ENCODE measurements around the gene TMEM179B. TPM values are rescaled to one million over a fixed set of nuclear protein-coding genes. Genes with fewer than 3 reads are reported as not detected.
"Not testable (repeated sequence)": the region's sequence is repeated elsewhere in the genome, so short reads cannot be mapped to it uniquely, and the experiment has no call there.

The TMEM179B gene
- total RNA-seq, 1 donor from 2014 or later = 102 TPM

DNA sequence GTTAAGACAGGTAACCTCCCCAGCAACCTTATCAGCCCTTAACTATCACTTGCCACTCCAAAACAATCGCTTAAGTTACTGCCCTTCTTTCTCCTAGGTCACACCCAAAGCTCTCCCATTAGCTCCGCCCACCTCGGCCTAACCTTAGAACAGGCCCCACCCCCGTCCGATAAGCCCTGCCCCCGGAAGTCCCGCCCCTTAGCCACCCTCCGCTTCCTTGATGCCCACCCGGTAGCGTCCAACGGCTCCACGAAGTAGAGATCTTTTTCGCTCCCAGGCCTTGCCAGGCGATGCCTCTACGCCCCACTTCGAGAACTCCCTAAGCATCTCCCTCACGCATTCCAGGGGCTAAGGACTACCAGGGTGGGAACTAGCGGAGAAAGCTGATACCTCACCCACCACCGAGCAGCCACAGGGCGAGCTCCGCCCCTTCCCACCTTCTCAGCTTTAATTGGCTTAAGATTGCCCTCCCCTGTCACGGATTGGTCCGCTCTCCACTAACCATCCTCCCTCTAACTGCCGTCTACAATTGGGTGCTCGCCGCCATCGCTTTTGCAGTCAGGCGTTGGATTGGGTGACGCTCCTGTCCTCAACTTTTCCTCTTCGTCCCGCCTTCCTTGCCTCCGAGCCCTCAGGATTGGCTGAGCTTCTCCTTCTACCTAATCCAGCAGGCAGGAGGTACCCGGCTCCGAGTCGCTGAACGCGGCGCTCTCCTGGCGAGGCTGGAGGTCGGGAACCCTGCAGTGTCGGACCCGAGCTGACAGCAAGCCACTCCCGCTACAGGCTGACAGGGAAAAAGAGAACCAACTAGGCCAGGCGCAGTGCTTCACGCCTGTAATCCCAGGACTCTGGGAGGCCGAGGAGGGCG lies 33.2 kb upstream of the TMEM179B start, which contains the start of gene ZBTB3:
Gene ZBTB3, minus strand, starts transcription at position 425 of the 868 bp plus-strand sequence. CDS start 496 bp downstream, outside the sequence.
- Histone ChIP-seq H3K27me3 (no peaks in the 10 kb centered on the region), H3K27ac (peak within 1 kb of the TSS; percentile 86), H3K4me1 (peaks cover 11 to 15% of the 10 kb centered on the region in 2 donors), H3K36me3 (peaks cover 0 to 14% of the 10 kb centered on the region in 2 donors), H3K4me3 (peak within 1 kb of the TSS; percentile 65 to 72), H3K9me3 (no peaks in the 10 kb centered on the region)
- peak; percentile 94 to 99 for DNase-seq (ENCODE audit: low spot score in 2 of 2)
- TF ChIP-seq, protein P1, sequence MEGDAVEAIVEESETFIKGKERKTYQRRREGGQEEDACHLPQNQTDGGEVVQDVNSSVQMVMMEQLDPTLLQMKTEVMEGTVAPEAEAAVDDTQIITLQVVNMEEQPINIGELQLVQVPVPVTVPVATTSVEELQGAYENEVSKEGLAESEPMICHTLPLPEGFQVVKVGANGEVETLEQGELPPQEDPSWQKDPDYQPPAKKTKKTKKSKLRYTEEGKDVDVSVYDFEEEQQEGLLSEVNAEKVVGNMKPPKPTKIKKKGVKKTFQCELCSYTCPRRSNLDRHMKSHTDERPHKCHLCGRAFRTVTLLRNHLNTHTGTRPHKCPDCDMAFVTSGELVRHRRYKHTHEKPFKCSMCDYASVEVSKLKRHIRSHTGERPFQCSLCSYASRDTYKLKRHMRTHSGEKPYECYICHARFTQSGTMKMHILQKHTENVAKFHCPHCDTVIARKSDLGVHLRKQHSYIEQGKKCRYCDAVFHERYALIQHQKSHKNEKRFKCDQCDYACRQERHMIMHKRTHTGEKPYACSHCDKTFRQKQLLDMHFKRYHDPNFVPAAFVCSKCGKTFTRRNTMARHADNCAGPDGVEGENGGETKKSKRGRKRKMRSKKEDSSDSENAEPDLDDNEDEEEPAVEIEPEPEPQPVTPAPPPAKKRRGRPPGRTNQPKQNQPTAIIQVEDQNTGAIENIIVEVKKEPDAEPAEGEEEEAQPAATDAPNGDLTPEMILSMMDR (IDR thresholded peaks at IDR 0.05) = no peak
- intact Hi-C loops (cut with DNase I) = loop anchor here (1.0 kb wide), 1 partner anchor 26 kb away; the partner anchor contains the start of gene TTC9C

DNA sequence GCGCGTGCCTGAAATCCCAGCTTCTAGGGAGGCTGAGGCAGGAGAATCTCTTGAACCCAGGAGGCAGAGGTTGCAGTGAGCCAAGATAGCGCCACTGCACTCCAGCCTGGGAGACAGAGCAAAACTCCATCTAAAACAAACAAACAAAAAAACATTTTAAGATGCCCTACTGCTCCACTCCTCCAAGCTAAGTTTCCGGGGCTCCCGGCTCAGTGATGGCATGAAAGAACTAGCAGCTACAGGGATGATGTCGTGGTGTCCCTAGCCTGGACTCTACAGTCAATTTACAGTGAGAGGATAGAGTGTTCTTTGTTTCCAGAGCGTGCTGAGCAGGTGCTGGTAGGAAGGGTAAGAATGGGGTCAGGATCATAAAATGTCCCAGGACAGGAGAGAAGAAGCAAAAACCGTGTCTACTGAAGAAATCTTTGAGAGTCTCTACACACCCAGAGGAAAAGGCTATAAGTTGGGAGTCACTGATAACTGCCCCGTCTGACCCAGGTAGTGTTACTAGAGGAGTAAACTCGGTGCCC lies 32.1 kb upstream of the TMEM179B start:
- Histone ChIP-seq H3K4me1 (peaks cover 11 to 15% of the 10 kb centered on the region in 2 donors), H3K36me3 (peaks cover 0 to 14% of the 10 kb centered on the region in 2 donors), H3K9me3 (no peaks in the 10 kb centered on the region), H3K27me3 (no peaks in the 10 kb centered on the region), H3K4me3 (no peak overlapping the region), H3K27ac (no peak overlapping the region)
- DNase-seq (ENCODE audit: low spot score in 2 of 2) = no peak
- intact Hi-C loops (cut with DNase I) = no loop called here
- TF ChIP-seq, protein P1 (IDR thresholded peaks at IDR 0.05) = no peak

DNA sequence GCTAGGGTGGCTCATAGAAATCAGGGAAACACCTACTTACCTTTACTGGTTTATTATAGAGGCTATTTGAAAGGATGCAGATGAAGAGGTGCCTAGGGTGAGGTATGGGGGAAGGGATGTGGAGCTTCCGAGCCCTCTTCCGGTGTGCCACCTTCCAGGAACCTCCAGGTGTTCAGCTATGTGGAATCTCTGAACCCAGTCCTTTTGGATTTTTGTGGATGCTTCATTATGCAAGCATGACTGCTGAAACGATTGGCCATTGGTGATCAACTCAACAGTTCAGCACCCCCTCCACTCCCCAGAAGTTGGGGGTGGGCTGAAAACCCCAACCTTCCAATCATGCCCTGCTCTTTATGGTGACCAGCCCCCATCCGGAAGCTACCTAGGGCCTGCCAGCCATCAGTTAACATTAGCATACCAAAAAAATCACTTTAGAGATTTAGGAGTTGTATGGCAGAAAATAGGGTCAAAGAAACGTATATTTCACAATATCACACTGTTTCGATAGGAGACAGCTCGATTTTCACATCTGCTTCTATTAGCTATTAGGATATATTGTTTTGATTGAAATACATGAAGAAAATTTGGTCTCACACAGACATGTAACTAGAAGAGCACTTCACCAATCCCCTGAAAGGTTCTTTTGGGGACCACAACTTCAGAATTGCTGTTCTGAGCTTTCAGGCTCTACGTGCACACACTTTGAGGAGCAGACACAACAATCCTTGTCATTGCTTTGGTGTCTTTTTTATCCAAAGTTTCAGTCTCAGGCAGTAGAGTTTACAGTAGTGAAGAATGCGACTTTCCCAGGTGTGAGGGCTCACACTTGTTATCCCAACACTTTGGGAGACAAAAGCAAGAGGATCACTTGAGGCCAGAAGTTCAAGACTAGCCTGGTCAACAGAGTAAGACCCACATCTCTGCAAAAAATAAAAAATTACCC lies 29.1 kb upstream of the TMEM179B start:
- no peak overlapping the region for H3K27ac ChIP-seq
- no peaks in the 10 kb centered on the region for H3K9me3 ChIP-seq
- no peaks in the 10 kb centered on the region for H3K36me3 ChIP-seq
- no peak for DNase-seq (ENCODE audit: low spot score in 2 of 2)
- H3K4me3 ChIP-seq = no peak overlapping the region
- peaks cover 14% of the 10 kb centered on the region in 2 donors for H3K4me1 ChIP-seq
- TF ChIP-seq, protein P1 (IDR thresholded peaks at IDR 0.05) = no peak
- H3K27me3 ChIP-seq = no peaks in the 10 kb centered on the region
- intact Hi-C loops (cut with DNase I) = no loop called here

DNA sequence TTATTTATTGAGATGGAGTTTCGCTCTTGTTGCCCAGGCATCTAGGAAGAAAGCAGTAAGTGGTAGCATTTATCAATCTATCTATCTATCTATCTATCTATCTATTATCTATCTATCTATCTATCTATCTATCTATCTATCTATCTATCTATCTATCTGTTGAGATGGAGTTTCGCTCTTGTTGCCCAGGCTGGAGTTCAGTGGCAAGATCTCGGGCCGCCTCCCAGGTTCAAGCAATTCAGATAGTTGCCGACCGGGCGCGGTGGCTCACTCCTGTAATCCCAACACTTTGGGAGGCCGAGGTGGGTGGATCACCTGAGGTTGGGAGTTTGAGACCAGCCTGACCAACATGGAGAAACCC lies 26.4 kb upstream of the TMEM179B start:
- H3K9me3 ChIP-seq; DNase-seq (ENCODE audit: low spot score in 2 of 2); H3K27me3 ChIP-seq: not testable (repeated sequence)
- Histone ChIP-seq H3K4me1 (peaks cover 6 to 13% of the 10 kb centered on the region in 2 donors), H3K4me3 (peak overlapping the region; percentile 90 to 93), H3K36me3 (peaks cover 5 to 14% of the 10 kb centered on the region in 2 donors), H3K27ac (peak overlapping the region; percentile 80 to 83)
- intact Hi-C loops (cut with DNase I) = loop anchor here (1.0 to 2.0 kb wide), 2 partner anchors 10 to 54 kb away; partner anchors contain the start of genes BSCL2, GNG3 and TAF6L

DNA sequence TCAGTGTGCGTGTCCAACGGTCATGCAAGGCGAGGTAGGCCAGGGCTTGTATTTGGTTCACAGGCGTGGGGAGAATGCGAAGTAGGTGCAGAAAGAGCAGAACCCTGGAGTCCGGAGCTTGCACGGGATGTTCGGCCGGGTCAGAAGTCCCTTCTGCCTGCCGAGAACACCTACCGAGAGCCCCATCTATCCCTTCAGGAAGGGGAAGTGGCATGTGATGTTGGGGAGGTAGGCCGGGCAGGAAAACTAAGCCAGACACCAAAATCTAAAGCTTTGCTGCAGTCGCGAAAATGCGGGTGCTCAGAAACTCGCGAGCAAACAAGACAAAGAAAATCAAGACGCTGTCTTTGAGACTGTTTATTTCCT lies 16.4 kb upstream of the TMEM179B start:
- Histone ChIP-seq H3K36me3 (peaks cover 14 to 28% of the 10 kb centered on the region in 2 donors), H3K4me1 (peaks cover 3 to 17% of the 10 kb centered on the region in 2 donors), H3K27ac (peak overlapping the region; percentile 93 to 97), H3K27me3 (no peaks in the 10 kb centered on the region), H3K9me3 (no peaks in the 10 kb centered on the region), H3K4me3 (peak overlapping the region; percentile 73 to 84)
- TF ChIP-seq, protein P1 (IDR thresholded peaks at IDR 0.05) = no peak
- intact Hi-C loops (cut with DNase I) = loop anchor here (1.0 to 5.0 kb wide), 6 partner anchors 9 to 178 kb away; partner anchors contain the start of genes POLR2G, TTC9C and TUT1
- no peak for DNase-seq (ENCODE audit: low spot score in 2 of 2)

All from ascending aorta (tissue), 2 donors.